LHCN-M2 (cell line): ENCODE data around the gene SPACA5. TPM values are rescaled to one million over a fixed set of nuclear protein-coding genes. Genes with fewer than 3 reads are reported as not detected.
"Not testable (repeated sequence)": the region's sequence is repeated elsewhere in the genome, so short reads cannot be mapped to it uniquely, and the experiment has no call there.

Source experiments
- DNase-seq: peaks from one replicate; pipeline ENCODE4 v3.0.0-alpha.2; 2012; ENCODE audit warnings: low read depth
- total RNA-seq: library from RNA; depleted of rRNA; stranded (reverse); fragments of >200 nt; gene quantifications from 2 replicates; pipeline ENCODE4 v1.2.3, GENCODE V29; 2014; rRNA removed

Gene SPACA5
- total RNA-seq, 1 experiment from 2014 or later: not detected

- peak; percentile 82 for DNase-seq
Measured at GRCh38 chrX:48021026-48021900, 14.5 kb downstream of the SPACA5 start.

- DNase-seq: no peak
Measured at GRCh38 chrX:48022100-48022499, 15.3 kb downstream of the SPACA5 start.

GRCh38 chrX:48022738-48023137, 15.9 kb downstream of the SPACA5 start:
- no peak for DNase-seq

GRCh38 chrX:48025561-48025960, 18.8 kb downstream of the SPACA5 start:
- peak; percentile 61 for DNase-seq

GRCh38 chrX:48027545-48027944, 20.8 kb downstream of the SPACA5 start:
- not testable (repeated sequence) for DNase-seq

GRCh38 chrX:48028091-48028490, 21.3 kb downstream of the SPACA5 start:
- DNase-seq: no peak

GRCh38 chrX:48030237-48030636, 23.4 kb downstream of the SPACA5 start:
- no peak for DNase-seq

- DNase-seq: not testable (repeated sequence)
Measured at GRCh38 chrX:48030641-48031173, 23.9 kb downstream of the SPACA5 start.

- DNase-seq: no peak
Measured at GRCh38 chrX:48035891-48036290, 29.1 kb downstream of the SPACA5 start.

GRCh38 chrX:48043056-48043455, 36.3 kb downstream of the SPACA5 start:
- no peak for DNase-seq

- DNase-seq: peak; percentile 32
Measured at GRCh38 chrX:48045410-48046311, 38.9 kb downstream of the SPACA5 start.

GRCh38 chrX:48046846-48047245, 40.1 kb downstream of the SPACA5 start:
- DNase-seq: no peak

GRCh38 chrX:48058621-48059295, 52.0 kb downstream of the SPACA5 start:
- DNase-seq: no peak

GRCh38 chrX:48059296-48059639, 52.5 kb downstream of the SPACA5 start:
- no peak for DNase-seq

Other genes starting within 250 kb of the SPACA5 start
- 2.1 and 3.6 TPM in 2 replicates for gene ZNF81, start 170.1 kb upstream of the SPACA5 start, total RNA-seq
- 2.7 and 3.8 TPM in 2 replicates for gene ZNF182, start 3.0 kb upstream of the SPACA5 start, total RNA-seq
- 2.2 and 3.0 TPM in 2 replicates for gene ZNF630, start 64.7 kb downstream of the SPACA5 start, total RNA-seq
- not detected in 2 replicates for gene SPACA5B, start 123.6 kb downstream of the SPACA5 start, total RNA-seq
- not detected in 2 replicates for gene SSX5, start 189.8 kb downstream of the SPACA5 start, total RNA-seq
- not detected in 2 replicates for gene SSX1, start 248.4 kb downstream of the SPACA5 start, total RNA-seq